Heart right ventricle (tissue), 16 donors: ENCODE data around the gene DOCK9. TPM values are rescaled to one million over a fixed set of nuclear protein-coding genes. Genes with fewer than 3 reads are reported as not detected.

Experiments used
- ATAC-seq, 8 donors: fragments of 200-7000 bp; cut with Tn5 transposase; one replicate each; pipeline ENCODE4 v1.9.1; 2020; ENCODE audit warnings: mild to moderate bottlenecking in 8 of 8, moderate library complexity in 8 of 8, moderate number of reproducible peaks in 1 of 8
- DNase-seq, 2 donors: peaks; one replicate each; pipeline ENCODE4 v3.0.0-alpha.2; 2020
- H3K27ac ChIP-seq, 10 donors: fragments of 200-600 bp; sonication (generic) in 2 of 10; one replicate each; pipeline versions ENCODE4 v1.5.0 to v1.8.0; 2020 to 2022; ENCODE audit warnings: mild to moderate bottlenecking in 3 of 10
- H3K27me3 ChIP-seq, 7 donors: fragments of 200-600 bp; one replicate each; pipeline ENCODE4 v1.8.0; 2021 to 2022; ENCODE audit warnings: mild to moderate bottlenecking in 2 of 7
- H3K36me3 ChIP-seq, 9 donors: fragments of 200-600 bp; sonication (generic) in 1 of 9; one replicate each; pipeline versions ENCODE4 v1.5.0 to v1.8.0; 2020 to 2022; ENCODE audit warnings: mild to moderate bottlenecking in 2 of 9
- H3K4me1 ChIP-seq, 9 donors: fragments of 200-600 bp; sonication (generic) in 1 of 9; one replicate each; pipeline versions ENCODE4 v1.5.0 to v1.8.0; 2020 to 2022; ENCODE audit warnings: mild to moderate bottlenecking in 4 of 9
- H3K4me3 ChIP-seq, 10 donors: fragments of 200-600 bp; sonication (generic) in 2 of 10; one replicate each; pipeline versions ENCODE4 v1.5.0 to v1.8.0; 2020 to 2022; ENCODE audit warnings: mild to moderate bottlenecking in 7 of 10, moderate library complexity in 2 of 10
- H3K9me3 ChIP-seq, 11 donors: fragments of 200-600 bp in 10 of 11; sonication (generic) in 2 of 11; one replicate each; pipeline versions ENCODE4 v1.5.0 to v1.8.0; 2013 to 2022; ENCODE audit warnings: mild to moderate bottlenecking in 2 of 11, control low read depth in 1 of 11, moderate library complexity in 1 of 11
- WGBS, 2 donors: extraction: QIAGEN DNeasy Blood & Tissue Kit; methylation state at CpG; one replicate each; pipeline ENCODE4 v1.1.7; 2013; ENCODE audit warnings: inconsistent platforms in 1 of 2; 5-methylcytosine and 5-hydroxymethylcytosine counted together
- intact Hi-C, 10 donors: fragments of 100-400 bp; cut with DNase I; formaldehyde crosslinking; loops; one replicate each; pipeline versions ENCODE4 v1.11.1 to v1.14.2; 2022
- polyA plus RNA-seq, 2 donors: library from polyadenylated mRNA; stranded (reverse); fragments of 200-250 nt; gene quantifications; one replicate each; pipeline ENCODE4 v1.2.3, GENCODE V29; 2013
- total RNA-seq, 10 donors: library from RNA; stranded (reverse); fragmentation: NEBNext Ultra II Directional in 3 of 10; extraction: Animal tissue kit (Norgen Biotek cat#: 25700) in 3 of 10; gene quantifications; one replicate each; pipeline versions ENCODE4 v1.2.1 to v1.2.4, GENCODE V29; 2021 to 2023
- TF ChIP-seq, protein P1 (sequence below), 9 donors: fragments of 200-600 bp; sonication (generic) in 2 of 9; IDR thresholded peaks; one replicate each; pipeline versions ENCODE4 v1.5.0 to v1.8.0; 2021 to 2022; ENCODE audit warnings: antibody characterized with exemption in 9 of 9, mild to moderate bottlenecking in 5 of 9, moderate library complexity in 1 of 9
- donor health status: Arrhythmogenic right ventricular cardiomyopathy.
- donor health status: ischemic (EF 13 %, LVEDD 7.1; RV severe dilation, severe dysfunction).
- donor health status: healthy with polysubstance abuse.
- donor health status: DM: no; HTN: yes; CAD: no.
- donor health status: DM: no; HTN: no; CAD: no.
- donor health status: ischemic (EF 25% LVEDD 6.9; RV normal size, moderate dysfunction).
- donor health status: ischemic (EF 25% LVEDD 5.7; RV mildly dilated, moderate dysfunction).
- donor health status: healthy.
- donor health status: DM: yes; HTN: yes; CAD: no.
- donor health status: Ischemic cardiomyopathy.
- donor health status: ischemic (EF 35%, LVEDD 5.7; RV mildly dilated, moderate dysfunction).
- donor health status: nonischemic (EF 11% LVEDD 7.7; RV severe dilation, severe dysfunction).
- donor health status: DM: yes; HTN: yes; CAD: no.
- donor health status: PGD.
- donor health status: ischemic (EF 29% LVEDD 5.4; RV normal size, mild dysfunction).
- donor health status: nonischemic (EF 23%, LVEDD 6.1; RV moderate dilation, normal function).

The DOCK9 gene
- total and polyA plus RNA-seq, 12 donors, result 31.6 to 73.7 (median 43.4) TPM

DNA sequence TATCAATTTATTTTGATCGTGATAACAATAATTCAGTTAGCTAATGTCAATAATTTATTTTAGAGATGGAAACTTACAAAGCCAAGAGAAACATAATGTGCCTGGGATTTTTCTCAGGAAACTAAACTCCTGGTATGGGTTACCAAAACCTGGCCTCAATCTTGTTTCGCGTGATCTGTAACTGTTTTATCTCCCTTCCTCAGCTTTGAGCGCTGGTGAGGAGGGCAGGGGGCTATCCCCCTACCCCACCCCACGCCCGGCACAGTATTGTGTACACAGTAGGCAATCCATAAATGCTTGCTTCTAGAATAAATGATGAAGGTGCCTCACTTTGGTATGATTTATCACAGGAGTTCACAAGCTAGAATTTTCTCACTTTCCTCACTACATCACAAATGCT is 7.7 kb upstream of the DOCK9 start:
- ATAC-seq, result no peak
- H3K9me3 ChIP-seq, result peaks cover 0 to 4% (median 0%) of the 10 kb centered on the region in 11 donors
- H3K27ac ChIP-seq, result peak overlapping the region in 4 of 10 donors; percentile 25 to 55 (median 37)
- H3K4me1 ChIP-seq, result peaks cover 0 to 51% (median 11%) of the 10 kb centered on the region in 9 donors
- H3K27me3 ChIP-seq, result peaks cover 0 to 4% (median 0%) of the 10 kb centered on the region in 7 donors
- intact Hi-C loops, result no loop called here
- H3K4me3 ChIP-seq, result no peak overlapping the region
- no peaks in the 10 kb centered on the region for H3K36me3 ChIP-seq
- TF ChIP-seq, protein P1, sequence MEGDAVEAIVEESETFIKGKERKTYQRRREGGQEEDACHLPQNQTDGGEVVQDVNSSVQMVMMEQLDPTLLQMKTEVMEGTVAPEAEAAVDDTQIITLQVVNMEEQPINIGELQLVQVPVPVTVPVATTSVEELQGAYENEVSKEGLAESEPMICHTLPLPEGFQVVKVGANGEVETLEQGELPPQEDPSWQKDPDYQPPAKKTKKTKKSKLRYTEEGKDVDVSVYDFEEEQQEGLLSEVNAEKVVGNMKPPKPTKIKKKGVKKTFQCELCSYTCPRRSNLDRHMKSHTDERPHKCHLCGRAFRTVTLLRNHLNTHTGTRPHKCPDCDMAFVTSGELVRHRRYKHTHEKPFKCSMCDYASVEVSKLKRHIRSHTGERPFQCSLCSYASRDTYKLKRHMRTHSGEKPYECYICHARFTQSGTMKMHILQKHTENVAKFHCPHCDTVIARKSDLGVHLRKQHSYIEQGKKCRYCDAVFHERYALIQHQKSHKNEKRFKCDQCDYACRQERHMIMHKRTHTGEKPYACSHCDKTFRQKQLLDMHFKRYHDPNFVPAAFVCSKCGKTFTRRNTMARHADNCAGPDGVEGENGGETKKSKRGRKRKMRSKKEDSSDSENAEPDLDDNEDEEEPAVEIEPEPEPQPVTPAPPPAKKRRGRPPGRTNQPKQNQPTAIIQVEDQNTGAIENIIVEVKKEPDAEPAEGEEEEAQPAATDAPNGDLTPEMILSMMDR (IDR thresholded peaks at IDR 0.05), result no peak
- 91 to 93% methylated on average over 6 of the region's 6 CpGs for WGBS, 2 donors
- DNase-seq, result no peak

DNA sequence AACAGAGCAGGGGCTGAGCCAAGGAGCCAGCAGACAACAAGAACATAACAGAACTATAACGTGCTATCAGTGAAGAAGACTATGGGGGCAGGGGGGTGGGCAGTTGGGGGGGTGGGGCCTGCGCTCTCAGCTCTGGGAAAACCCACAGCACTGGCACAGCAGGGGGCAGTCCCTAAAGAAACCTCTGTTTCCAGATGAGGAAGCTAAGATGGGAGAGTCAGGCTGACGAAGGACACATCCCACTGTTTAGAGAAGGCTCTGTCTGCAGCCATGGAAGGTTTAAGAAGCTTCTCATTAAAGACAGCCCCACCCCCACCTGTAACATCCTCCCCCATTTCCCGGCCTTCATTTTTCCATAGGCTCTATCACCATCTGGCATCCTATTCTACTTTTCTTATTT is 7.1 kb upstream of the DOCK9 start:
- Histone ChIP-seq H3K9me3 (peaks cover 0 to 2% (median 0%) of the 10 kb centered on the region in 11 donors), H3K27me3 (peaks cover 0 to 3% (median 0%) of the 10 kb centered on the region in 7 donors), H3K4me3 (no peak overlapping the region), H3K36me3 (no peaks in the 10 kb centered on the region), H3K4me1 (peaks cover 0 to 51% (median 11%) of the 10 kb centered on the region in 9 donors), H3K27ac (peak overlapping the region in 1 of 10 donors; percentile 47)
- intact Hi-C loops, result no loop called here
- ATAC-seq, result no peak
- 84 to 85% methylated on average over 4 of the region's 4 CpGs for WGBS, 2 donors
- TF ChIP-seq, protein P1 (IDR thresholded peaks at IDR 0.05), result no peak
- DNase-seq, result no peak

DNA sequence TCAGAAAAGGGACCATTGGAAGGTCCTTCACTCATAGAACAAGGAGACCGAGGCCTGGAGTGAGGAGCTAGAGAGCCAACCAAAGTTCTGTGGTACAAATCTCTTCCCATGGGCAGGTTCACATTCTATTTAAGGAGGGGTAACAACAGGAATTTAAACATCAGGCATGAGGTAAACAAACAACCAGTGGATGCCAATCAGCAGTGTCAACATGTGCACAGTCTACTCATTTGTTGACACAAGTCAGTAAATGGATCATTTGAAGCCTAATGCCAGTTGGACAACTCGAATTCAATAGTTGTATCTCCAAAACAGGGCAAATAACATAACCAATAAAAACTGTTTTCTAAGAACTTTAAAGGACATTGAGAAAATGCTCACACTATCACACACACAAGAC is 6.3 kb upstream of the DOCK9 start:
- intact Hi-C loops, result no loop called here
- DNase-seq, result no peak
- Histone ChIP-seq H3K36me3 (no peaks in the 10 kb centered on the region), H3K27me3 (no peaks in the 10 kb centered on the region), H3K27ac (no peak overlapping the region), H3K9me3 (no peaks in the 10 kb centered on the region), H3K4me1 (peaks cover 0 to 57% (median 15%) of the 10 kb centered on the region in 9 donors), H3K4me3 (no peak overlapping the region)
- TF ChIP-seq, protein P1 (IDR thresholded peaks at IDR 0.05), result no peak
- ATAC-seq, result no peak
- WGBS, 2 donors, result 95 to 97% methylated on average over 2 of the region's 2 CpGs

DNA sequence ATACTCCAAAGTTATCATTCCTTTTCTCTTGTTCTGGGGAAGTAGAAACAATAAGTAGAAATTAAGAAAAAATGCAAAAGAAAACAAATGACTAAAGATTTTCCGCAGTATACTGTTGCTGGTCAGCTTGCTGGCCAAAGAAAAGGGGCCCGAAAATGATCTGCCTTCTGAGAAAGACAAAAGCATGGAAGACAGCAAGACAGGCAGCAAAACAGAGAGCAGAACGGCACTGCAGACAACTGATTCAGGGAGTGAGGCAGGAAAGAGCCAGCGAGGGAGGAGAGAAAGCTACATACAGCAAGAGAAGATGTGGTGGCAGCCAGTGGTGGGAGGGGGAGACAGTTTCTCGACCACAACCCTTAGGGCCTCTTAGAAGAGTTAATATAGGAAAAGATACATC is 5.3 kb upstream of the DOCK9 start:
- DNase-seq (no peak), ATAC-seq (no peak)
- H3K27me3 ChIP-seq, result no peaks in the 10 kb centered on the region
- no peaks in the 10 kb centered on the region for H3K36me3 ChIP-seq
- no peak overlapping the region for H3K27ac ChIP-seq
- peaks cover 0 to 57% (median 23%) of the 10 kb centered on the region in 9 donors for H3K4me1 ChIP-seq
- H3K4me3 ChIP-seq, result no peak overlapping the region
- H3K9me3 ChIP-seq, result no peaks in the 10 kb centered on the region
- WGBS, 2 donors, result 72 to 78% methylated on average over 5 of the region's 5 CpGs
- intact Hi-C loops, result no loop called here
- TF ChIP-seq, protein P1 (IDR thresholded peaks at IDR 0.05), result no peak
